Measurements from ENCODE around the gene ECHS1.

ECHS1 gene

GRCh38 chr10:133336118-133336576 lies 37.0 kb downstream of the ECHS1 start:
- no peak overlapping the region for H3K4me3 ChIP-seq (ENCODE audit: low read depth, low read length)
- POLR2A ChIA-PET, result interaction anchor here (0.6 kb wide), 1 partner anchor 9 kb away, joined by 3 read pairs; no protein-coding TSS in a partner anchor
- TF ChIP-seq CTCF (IDR thresholded peaks at IDR 0.05; ENCODE audit: insufficient read depth, low read length, missing control alignments), result no peak
- DNase-seq (ENCODE audit: low read depth, low spot score), result no peak
- CTCF ChIA-PET, result interaction anchor here (1.1 kb wide), 1 partner anchor 8 kb away, joined by 4 read pairs; no protein-coding TSS in a partner anchor

- TF ChIP-seq CTCF (IDR thresholded peaks at IDR 0.05; ENCODE audit: insufficient read depth, low read length, missing control alignments), result no peak
- POLR2A ChIA-PET, result no interaction called here
- DNase-seq (ENCODE audit: low read depth, low spot score), result no peak
- peak overlapping the region; percentile 34 for H3K4me3 ChIP-seq (ENCODE audit: low read depth, low read length)
- CTCF ChIA-PET, result interaction anchor here (1.1 to 1.2 kb wide), 2 partner anchors 8 to 186 kb away, joined by 3 to 4 read pairs; no protein-coding TSS in a partner anchor
These were observed 37.7 kb downstream of the ECHS1 start for GRCh38 chr10:133335246-133336117.

- ChIA-PET POLR2A (no interaction called here), CTCF (interaction anchor here (1.2 kb wide), 1 partner anchor 186 kb away, joined by 3 read pairs; no protein-coding TSS in a partner anchor)
- H3K4me3 ChIP-seq (ENCODE audit: low read depth, low read length), result peak overlapping the region; percentile 34
- DNase-seq (ENCODE audit: low read depth, low spot score), result no peak
- no peak for TF ChIP-seq CTCF (IDR thresholded peaks at IDR 0.05; ENCODE audit: insufficient read depth, low read length, missing control alignments)
These were observed 38.5 kb downstream of the ECHS1 start for GRCh38 chr10:133334503-133335245.

GRCh38 chr10:133332936-133333699 lies 40.0 kb downstream of the ECHS1 start:
- TF ChIP-seq CTCF (IDR thresholded peaks at IDR 0.05; ENCODE audit: insufficient read depth, low read length, missing control alignments), result no peak
- ChIA-PET POLR2A (no interaction called here), CTCF (interaction anchor here (1.0 to 1.1 kb wide), 2 partner anchors 11 to 26 kb away, joined by 3 to 4 read pairs; no protein-coding TSS in a partner anchor)
- DNase-seq (ENCODE audit: low read depth, low spot score), result no peak
- no peak overlapping the region for H3K4me3 ChIP-seq (ENCODE audit: low read depth, low read length)

GRCh38 chr10:133329491-133330202 lies 43.5 kb downstream of the ECHS1 start:
- ChIA-PET POLR2A (interaction anchor here (0.7 to 1.5 kb wide), 3 partner anchors 19 to 88 kb away, joined by 3 to 6 read pairs (median 4); no protein-coding TSS in a partner anchor), CTCF (interaction anchor here (0.6 to 4.0 kb wide), 64 partner anchors 10 to 676 kb away, joined by 3 to 35 read pairs (median 4); partner anchors contain the start of genes ECHS1, FUOM, KNDC1 and PAOX)
- DNase-seq (ENCODE audit: low read depth, low spot score), result peak; percentile 52
- TF ChIP-seq CTCF (IDR thresholded peaks at IDR 0.05; ENCODE audit: insufficient read depth, low read length, missing control alignments), result peak; percentile 97
- peak overlapping the region; percentile 33 for H3K4me3 ChIP-seq (ENCODE audit: low read depth, low read length)

All from AG04449 (cell line).